GM12875 (cell line): ENCODE data around the gene MYL4.

Experiments used
- H3K4me3 ChIP-seq: one replicate; pipeline ENCODE4 v1.5.1; 2011; ENCODE audit warnings: low read depth, low read length, control low read depth
- CTCF ChIP-seq: IDR thresholded peaks from 2 replicates; pipeline ENCODE4 v1.5.1; 2011; ENCODE audit warnings: low read depth, mild to moderate bottlenecking, control low read depth, inconsistent platforms, low read length, moderate library complexity, borderline replicate concordance; ENCODE audit not compliant: insufficient read depth

MYL4 gene

GRCh38 chr17:47270946-47271705, 62.0 kb downstream of the MYL4 start:
- no peak for TF ChIP-seq CTCF
- H3K4me3 ChIP-seq = no peak overlapping the region

- no peak overlapping the region for H3K4me3 ChIP-seq
- no peak for TF ChIP-seq CTCF
Measured at GRCh38 chr17:47272491-47272890, 63.3 kb downstream of the MYL4 start.

- TF ChIP-seq CTCF = no peak
- H3K4me3 ChIP-seq = no peak overlapping the region
Measured at GRCh38 chr17:47273245-47273644, 64.1 kb downstream of the MYL4 start.
